PFSK-1 (cell line): ENCODE data around the gene GAL3ST3.

ENCODE experiments used
- FOXP2 ChIP-seq: optimal IDR thresholded peaks from 2 replicates; pipeline ENCODE3; 2011; ENCODE audit warnings: borderline replicate concordance, control low read depth, inconsistent platforms; ENCODE audit not compliant: insufficient read depth; ENCODE audit errors: extremely low read length, extremely low read depth
- POLR2AphosphoS5 ChIP-seq: IDR thresholded peaks from 2 replicates; pipeline ENCODE4 v1.6.1; 2012; ENCODE audit warnings: low read depth, mild to moderate bottlenecking, control low read depth, low read length, moderate library complexity
- REST ChIP-seq, 2 experiments: IDR thresholded peaks; 2 replicates each; pipeline versions ENCODE4 v1.6.1 to v1.8.0; 2011 to 2012; ENCODE audit warnings: low read depth in 2 of 2, low read length in 2 of 2, control low read depth in 1 of 2, inconsistent platforms in 1 of 2, mild to moderate bottlenecking in 1 of 2, moderate library complexity in 1 of 2; ENCODE audit not compliant: insufficient read depth in 1 of 2
- SIN3A ChIP-seq: IDR thresholded peaks from 2 replicates; pipeline ENCODE4 v1.6.1; 2012; ENCODE audit warnings: mild to moderate bottlenecking, low read length, moderate library complexity, borderline replicate concordance; ENCODE audit not compliant: insufficient read depth
- TAF1 ChIP-seq: IDR thresholded peaks from 2 replicates; pipeline ENCODE4 v1.6.1; 2012; ENCODE audit warnings: low read length, control low read depth, borderline replicate concordance; ENCODE audit not compliant: insufficient read depth

Gene GAL3ST3

DNA sequence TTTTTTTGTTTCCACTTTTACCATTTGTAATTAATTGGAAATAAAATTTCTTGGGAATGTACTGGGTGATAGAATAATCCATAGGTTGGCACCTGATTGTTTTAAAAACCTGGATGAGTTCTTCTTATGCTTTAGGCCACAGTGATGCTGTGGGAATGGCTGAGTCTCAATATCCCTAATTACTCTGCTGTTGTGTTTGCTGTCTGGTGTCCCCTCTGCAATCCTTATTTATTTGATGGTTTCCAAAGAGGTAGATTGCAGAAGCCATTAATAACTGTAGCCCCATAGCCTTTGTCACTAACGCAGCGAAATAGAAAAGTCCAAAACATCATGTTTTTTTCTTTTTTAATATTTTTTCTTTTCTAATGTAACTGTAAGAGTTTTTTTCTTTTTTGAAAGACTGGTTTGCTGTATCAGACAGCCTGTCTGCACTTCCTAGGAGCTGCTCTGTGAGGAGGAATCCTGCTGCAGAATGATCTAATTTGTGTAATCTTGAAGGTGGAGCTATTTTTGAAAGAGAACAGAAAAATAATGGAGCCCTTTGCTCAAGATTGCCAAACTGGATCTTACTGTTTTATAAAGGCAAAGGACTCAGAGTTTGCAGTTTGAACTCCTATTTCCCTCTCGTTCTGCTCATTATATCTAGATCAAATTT lies 36.0 kb upstream of the GAL3ST3 start:
- no peak for TF ChIP-seq REST (IDR thresholded peaks at IDR 0.05; ENCODE audit: insufficient read depth in 1 of 2, low read depth in 2 of 2, low read length in 2 of 2)

- TF ChIP-seq POLR2AphosphoS5 = no peak
- no peak for TF ChIP-seq FOXP2
- no peak for TF ChIP-seq SIN3A
- no peak for TF ChIP-seq TAF1
- TF ChIP-seq REST (IDR thresholded peaks at IDR 0.05; ENCODE audit: insufficient read depth in 1 of 2, low read depth in 2 of 2, low read length in 2 of 2) = no peak
Observed at GRCh38 chr11:66083767-66084166, 34.8 kb upstream of the GAL3ST3 start.

GRCh38 chr11:66082946-66083698 lies 34.2 kb upstream of the GAL3ST3 start:
- no peak for TF ChIP-seq REST (IDR thresholded peaks at IDR 0.05; ENCODE audit: insufficient read depth in 1 of 2, low read depth in 2 of 2, low read length in 2 of 2)
- TF ChIP-seq POLR2AphosphoS5 = no peak
- no peak for TF ChIP-seq TAF1
- no peak for TF ChIP-seq FOXP2
- 0 out of 2 replicates have a peak, but pooled peaks have one; percentile 25 for TF ChIP-seq SIN3A

DNA sequence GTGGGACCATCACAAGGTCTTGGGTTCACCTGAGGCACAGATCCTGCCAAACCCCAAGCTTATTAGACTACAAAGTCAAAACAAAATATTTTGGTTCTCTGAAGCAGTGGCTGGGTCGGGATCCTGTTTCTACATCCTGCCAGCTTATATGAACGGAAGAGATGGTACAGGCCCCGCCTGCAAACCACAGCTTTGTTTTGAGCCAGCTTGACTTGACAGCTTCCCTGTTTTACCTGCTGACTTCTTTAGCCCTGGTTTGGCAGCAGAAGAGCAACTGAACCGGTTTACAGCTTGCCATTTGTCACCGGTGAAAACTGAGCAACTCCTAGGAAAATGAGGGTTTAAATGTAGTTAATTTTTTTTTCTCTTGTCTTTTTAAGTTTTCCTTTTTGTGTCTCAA lies 32.5 kb upstream of the GAL3ST3 start:
- TF ChIP-seq REST (IDR thresholded peaks at IDR 0.05; ENCODE audit: insufficient read depth in 1 of 2, low read depth in 2 of 2, low read length in 2 of 2) (no peak), POLR2AphosphoS5 (no peak), SIN3A (no peak), FOXP2 (no peak), TAF1 (no peak)
